NCI-H2227 (cell line): Measurements from ENCODE around the gene MZB1.
"Not testable (repeated sequence)": the region's sequence is repeated elsewhere in the genome, so short reads cannot be mapped to it uniquely, and the experiment has no call there.

ENCODE experiments used
- DNase-seq: peaks from one replicate; lab custom pipeline; 2025; ENCODE audit not compliant: unreplicated experiment; lab: John Stamatoyannopoulos, UW

The MZB1 gene

GRCh38 chr5:139378101-139378825, 11.4 kb downstream of the MZB1 start:
- no peak for DNase-seq

- DNase-seq: no peak
Observed at GRCh38 chr5:139377226-139377625, 12.5 kb downstream of the MZB1 start.

GRCh38 chr5:139376364-139376763, 13.3 kb downstream of the MZB1 start:
- no peak for DNase-seq

- no peak for DNase-seq
Observed at GRCh38 chr5:139374909-139375308, 14.8 kb downstream of the MZB1 start.

- DNase-seq: no peak
Observed at GRCh38 chr5:139371482-139372435, 18.0 kb downstream of the MZB1 start.

- DNase-seq: no peak
Observed at GRCh38 chr5:139369181-139369580, 20.5 kb downstream of the MZB1 start.

GRCh38 chr5:139368613-139369012, 21.1 kb downstream of the MZB1 start:
- DNase-seq: no peak

GRCh38 chr5:139364466-139364865, 25.2 kb downstream of the MZB1 start:
- no peak for DNase-seq

- no peak for DNase-seq
Observed at GRCh38 chr5:139363937-139364336, 25.8 kb downstream of the MZB1 start.

- DNase-seq: no peak
Observed at GRCh38 chr5:139361835-139362429, 27.8 kb downstream of the MZB1 start.

- no peak for DNase-seq
Observed at GRCh38 chr5:139360384-139360783, 29.3 kb downstream of the MZB1 start.

- no peak for DNase-seq
Observed at GRCh38 chr5:139358064-139358463, 31.6 kb downstream of the MZB1 start.

- DNase-seq: not testable (repeated sequence)
Observed at GRCh38 chr5:139355900-139356299, 33.8 kb downstream of the MZB1 start.

GRCh38 chr5:139354186-139354585, 35.5 kb downstream of the MZB1 start:
- no peak for DNase-seq

- not testable (repeated sequence) for DNase-seq
Observed at GRCh38 chr5:139347863-139348262, 41.9 kb downstream of the MZB1 start.

- DNase-seq: not testable (repeated sequence)
Observed at GRCh38 chr5:139345442-139345841, 44.3 kb downstream of the MZB1 start.

GRCh38 chr5:139344177-139344576, 45.5 kb downstream of the MZB1 start:
- no peak for DNase-seq

- DNase-seq: no peak
Observed at GRCh38 chr5:139343476-139343875, 46.2 kb downstream of the MZB1 start.

GRCh38 chr5:139342423-139342723, 47.3 kb downstream of the MZB1 start:
- no peak for DNase-seq

- DNase-seq: peak; percentile 97
Observed at GRCh38 chr5:139341689-139342422, 47.9 kb downstream of the MZB1 start, which contains the start of gene PAIP2. Gene PAIP2 (plus strand): TSS chr5:139341854. CDS start chr5:139363785, 21,931 bp downstream.

GRCh38 chr5:139341187-139341688, 48.5 kb downstream of the MZB1 start:
- no peak for DNase-seq
